Upper lobe of left lung (tissue), 4 donors: ENCODE data around the gene LRRK1.

Source experiments
- POLR2A ChIP-seq, 4 donors: fragments of 450-650 bp; IDR thresholded peaks; one replicate each; pipeline ENCODE4 v1.5.1; 2016 to 2017; ENCODE audit warnings: antibody characterized with exemption in 4 of 4, mild to moderate bottlenecking in 2 of 4
- TF ChIP-seq, protein P1 (sequence below), 6 experiments: fragments of 450-650 bp in 4 of 6; fragments of 200-600 bp in 2 of 6; sonication (generic) in 2 of 6; IDR thresholded peaks; one replicate each; pipeline ENCODE4 v1.5.1; 2016 to 2019; ENCODE audit warnings: antibody characterized with exemption in 6 of 6

DNA sequence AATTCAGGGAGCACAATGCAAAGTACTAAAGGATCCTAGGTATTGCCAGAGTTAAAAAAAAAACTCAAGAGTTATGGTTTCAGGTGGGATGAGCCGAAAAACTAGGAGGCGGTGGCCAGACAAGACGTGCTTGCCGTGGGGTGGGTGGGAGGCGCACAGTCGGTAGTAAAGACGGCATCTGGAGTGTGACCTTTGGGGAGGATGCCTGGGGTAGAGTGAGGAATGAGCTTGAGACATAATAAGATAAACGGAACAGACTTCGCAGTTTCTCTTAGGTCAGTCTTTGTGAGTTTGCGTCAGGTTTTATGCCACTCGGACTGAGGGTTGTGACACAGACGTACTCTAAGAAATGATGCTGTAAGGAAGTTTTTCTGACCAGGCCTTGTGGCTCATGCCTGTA lies 139.6 kb downstream of the LRRK1 start:
- no peak for TF ChIP-seq POLR2A (IDR thresholded peaks at IDR 0.05)
- TF ChIP-seq, protein P1, sequence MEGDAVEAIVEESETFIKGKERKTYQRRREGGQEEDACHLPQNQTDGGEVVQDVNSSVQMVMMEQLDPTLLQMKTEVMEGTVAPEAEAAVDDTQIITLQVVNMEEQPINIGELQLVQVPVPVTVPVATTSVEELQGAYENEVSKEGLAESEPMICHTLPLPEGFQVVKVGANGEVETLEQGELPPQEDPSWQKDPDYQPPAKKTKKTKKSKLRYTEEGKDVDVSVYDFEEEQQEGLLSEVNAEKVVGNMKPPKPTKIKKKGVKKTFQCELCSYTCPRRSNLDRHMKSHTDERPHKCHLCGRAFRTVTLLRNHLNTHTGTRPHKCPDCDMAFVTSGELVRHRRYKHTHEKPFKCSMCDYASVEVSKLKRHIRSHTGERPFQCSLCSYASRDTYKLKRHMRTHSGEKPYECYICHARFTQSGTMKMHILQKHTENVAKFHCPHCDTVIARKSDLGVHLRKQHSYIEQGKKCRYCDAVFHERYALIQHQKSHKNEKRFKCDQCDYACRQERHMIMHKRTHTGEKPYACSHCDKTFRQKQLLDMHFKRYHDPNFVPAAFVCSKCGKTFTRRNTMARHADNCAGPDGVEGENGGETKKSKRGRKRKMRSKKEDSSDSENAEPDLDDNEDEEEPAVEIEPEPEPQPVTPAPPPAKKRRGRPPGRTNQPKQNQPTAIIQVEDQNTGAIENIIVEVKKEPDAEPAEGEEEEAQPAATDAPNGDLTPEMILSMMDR (IDR thresholded peaks at IDR 0.05): no peak
